ENCODE measurements around the gene ZNF648.

DNA sequence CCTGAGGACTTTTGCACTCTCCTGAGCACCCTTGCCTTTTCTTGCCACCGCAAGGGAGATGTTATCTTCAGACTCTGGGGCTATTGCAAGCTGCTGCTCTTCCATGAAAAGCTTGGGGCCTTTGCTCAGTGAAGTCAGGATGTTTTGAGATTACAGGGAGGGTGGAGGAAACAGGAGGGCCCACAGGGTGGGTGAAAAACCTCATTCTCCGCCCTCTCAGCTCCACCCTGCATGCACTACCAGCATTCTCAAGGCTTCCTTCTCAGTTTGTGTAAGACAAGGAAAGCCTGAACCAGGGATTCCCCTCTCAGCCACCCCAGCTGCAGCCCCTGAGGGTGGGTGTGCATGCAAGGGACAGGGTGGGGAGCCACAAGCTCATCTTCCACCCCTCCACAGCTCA is 25.8 kb upstream of the ZNF648 start:
- TF ChIP-seq, protein P1, sequence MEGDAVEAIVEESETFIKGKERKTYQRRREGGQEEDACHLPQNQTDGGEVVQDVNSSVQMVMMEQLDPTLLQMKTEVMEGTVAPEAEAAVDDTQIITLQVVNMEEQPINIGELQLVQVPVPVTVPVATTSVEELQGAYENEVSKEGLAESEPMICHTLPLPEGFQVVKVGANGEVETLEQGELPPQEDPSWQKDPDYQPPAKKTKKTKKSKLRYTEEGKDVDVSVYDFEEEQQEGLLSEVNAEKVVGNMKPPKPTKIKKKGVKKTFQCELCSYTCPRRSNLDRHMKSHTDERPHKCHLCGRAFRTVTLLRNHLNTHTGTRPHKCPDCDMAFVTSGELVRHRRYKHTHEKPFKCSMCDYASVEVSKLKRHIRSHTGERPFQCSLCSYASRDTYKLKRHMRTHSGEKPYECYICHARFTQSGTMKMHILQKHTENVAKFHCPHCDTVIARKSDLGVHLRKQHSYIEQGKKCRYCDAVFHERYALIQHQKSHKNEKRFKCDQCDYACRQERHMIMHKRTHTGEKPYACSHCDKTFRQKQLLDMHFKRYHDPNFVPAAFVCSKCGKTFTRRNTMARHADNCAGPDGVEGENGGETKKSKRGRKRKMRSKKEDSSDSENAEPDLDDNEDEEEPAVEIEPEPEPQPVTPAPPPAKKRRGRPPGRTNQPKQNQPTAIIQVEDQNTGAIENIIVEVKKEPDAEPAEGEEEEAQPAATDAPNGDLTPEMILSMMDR (IDR thresholded peaks at IDR 0.05), result no peak
- no peak for TF ChIP-seq POLR2AphosphoS5 (IDR thresholded peaks at IDR 0.05; ENCODE audit: insufficient read depth in 1 of 2, low read depth in 1 of 2)
- no peak for TF ChIP-seq POLR2A (IDR thresholded peaks at IDR 0.05)

All from vagina (tissue), 2 donors.